Measurements from ENCODE around the gene CEP57L1. TPM values are rescaled to one million over a fixed set of nuclear protein-coding genes. Genes with fewer than 3 reads are reported as not detected.

Gene CEP57L1
- total and polyA plus RNA-seq, 2 donors (not counting 1 experiment from before 2014, with no cell fraction given) = 3.1 to 8.8 TPM

DNA sequence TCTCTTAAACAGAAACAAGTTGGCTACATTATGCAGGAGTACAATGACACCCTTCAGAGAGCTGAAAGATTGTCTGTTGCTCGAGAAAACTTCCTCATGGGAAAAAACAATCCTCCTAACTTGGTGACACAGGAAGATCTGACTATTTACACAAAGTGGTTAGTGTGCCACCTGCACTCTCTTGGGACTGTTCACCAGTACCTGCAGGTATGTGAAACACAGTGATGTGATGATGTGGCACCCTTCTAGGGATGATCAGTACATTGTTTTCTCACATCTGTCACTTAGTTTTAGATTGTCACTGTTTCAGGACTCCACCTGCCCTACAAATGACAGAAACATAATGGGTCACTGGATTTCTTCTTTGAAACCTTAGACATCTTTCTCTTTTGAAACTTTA is 101.8 kb downstream of the CEP57L1 start:
- Histone ChIP-seq H3K9ac (ENCODE audit: low read length) (no peak overlapping the region), H3K4me2 (replicated peaks; ENCODE audit: low read depth, low read length, poor library complexity, severe bottlenecking) (no peak overlapping the region), H3K27me3 (replicated peaks in 1 of 4; ENCODE audit: control extremely low read depth in 1 of 4, control insufficient read depth in 3 of 4, insufficient read depth in 4 of 4, low read length in 3 of 4) (no peaks in the 10 kb centered on the region), H3K36me3 (replicated peaks in 1 of 2; ENCODE audit: control extremely low read depth in 1 of 2, control insufficient read depth in 1 of 2, extremely low read depth in 1 of 2, insufficient read depth in 2 of 2, low read length in 1 of 2) (no peaks in the 10 kb centered on the region), H3K4me1 (ENCODE audit: control insufficient read depth in 2 of 2, insufficient read depth in 2 of 2, low read length in 2 of 2) (no peaks in the 10 kb centered on the region), H3K9me3 (ENCODE audit: control extremely low read depth in 1 of 3, control insufficient read depth in 2 of 3, insufficient read depth in 1 of 3, low read length in 2 of 3) (peaks cover 0 to 2% (median 2%) of the 10 kb centered on the region in 3 donors), H3K79me2 (ENCODE audit: control insufficient read depth, insufficient read depth, low read length) (no peaks in the 10 kb centered on the region), H3K4me3 (ENCODE audit: control extremely low read depth in 1 of 5, extremely low read depth in 1 of 5, insufficient read depth in 1 of 5, low read depth in 2 of 5, low read length in 4 of 5) (no peak overlapping the region), H4K20me1 (ENCODE audit: control insufficient read depth, insufficient read depth, low read length, poor library complexity, severe bottlenecking) (no peaks in the 10 kb centered on the region), H3K27ac (ENCODE audit: low read length in 2 of 2) (no peak overlapping the region), H2AFZ (ENCODE audit: insufficient read depth, low read depth, low read length, poor library complexity, severe bottlenecking) (no peak overlapping the region)
- Mint-ChIP-seq H3K4me1 (no peaks in the 10 kb centered on the region), H3K27ac (no peak overlapping the region), H3K27me3 (no peaks in the 10 kb centered on the region), H3K4me3 (no peak overlapping the region), H3K9me3 (ENCODE audit: insufficient read depth) (peaks cover 3% of the 10 kb centered on the region)
- no peak for ATAC-seq (ENCODE audit: low read depth)
- POLR2A ChIA-PET = no interaction called here
- intact Hi-C loops (cut with micrococcal nuclease) = no loop called here
- no peak for DNase-seq
- CTCF ChIA-PET = no interaction called here
- no CpG with 5 or more reads among the region's 1 CpG for WGBS (ENCODE audit: insufficient coverage)
- TF ChIP-seq EZH2 (IDR thresholded peaks at IDR 0.05; ENCODE audit: borderline replicate concordance, insufficient read depth, low read depth, low read length, poor library complexity, severe bottlenecking) = no peak
- TF ChIP-seq, protein P1, sequence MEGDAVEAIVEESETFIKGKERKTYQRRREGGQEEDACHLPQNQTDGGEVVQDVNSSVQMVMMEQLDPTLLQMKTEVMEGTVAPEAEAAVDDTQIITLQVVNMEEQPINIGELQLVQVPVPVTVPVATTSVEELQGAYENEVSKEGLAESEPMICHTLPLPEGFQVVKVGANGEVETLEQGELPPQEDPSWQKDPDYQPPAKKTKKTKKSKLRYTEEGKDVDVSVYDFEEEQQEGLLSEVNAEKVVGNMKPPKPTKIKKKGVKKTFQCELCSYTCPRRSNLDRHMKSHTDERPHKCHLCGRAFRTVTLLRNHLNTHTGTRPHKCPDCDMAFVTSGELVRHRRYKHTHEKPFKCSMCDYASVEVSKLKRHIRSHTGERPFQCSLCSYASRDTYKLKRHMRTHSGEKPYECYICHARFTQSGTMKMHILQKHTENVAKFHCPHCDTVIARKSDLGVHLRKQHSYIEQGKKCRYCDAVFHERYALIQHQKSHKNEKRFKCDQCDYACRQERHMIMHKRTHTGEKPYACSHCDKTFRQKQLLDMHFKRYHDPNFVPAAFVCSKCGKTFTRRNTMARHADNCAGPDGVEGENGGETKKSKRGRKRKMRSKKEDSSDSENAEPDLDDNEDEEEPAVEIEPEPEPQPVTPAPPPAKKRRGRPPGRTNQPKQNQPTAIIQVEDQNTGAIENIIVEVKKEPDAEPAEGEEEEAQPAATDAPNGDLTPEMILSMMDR (IDR thresholded peaks at IDR 0.05) = no peak

DNA sequence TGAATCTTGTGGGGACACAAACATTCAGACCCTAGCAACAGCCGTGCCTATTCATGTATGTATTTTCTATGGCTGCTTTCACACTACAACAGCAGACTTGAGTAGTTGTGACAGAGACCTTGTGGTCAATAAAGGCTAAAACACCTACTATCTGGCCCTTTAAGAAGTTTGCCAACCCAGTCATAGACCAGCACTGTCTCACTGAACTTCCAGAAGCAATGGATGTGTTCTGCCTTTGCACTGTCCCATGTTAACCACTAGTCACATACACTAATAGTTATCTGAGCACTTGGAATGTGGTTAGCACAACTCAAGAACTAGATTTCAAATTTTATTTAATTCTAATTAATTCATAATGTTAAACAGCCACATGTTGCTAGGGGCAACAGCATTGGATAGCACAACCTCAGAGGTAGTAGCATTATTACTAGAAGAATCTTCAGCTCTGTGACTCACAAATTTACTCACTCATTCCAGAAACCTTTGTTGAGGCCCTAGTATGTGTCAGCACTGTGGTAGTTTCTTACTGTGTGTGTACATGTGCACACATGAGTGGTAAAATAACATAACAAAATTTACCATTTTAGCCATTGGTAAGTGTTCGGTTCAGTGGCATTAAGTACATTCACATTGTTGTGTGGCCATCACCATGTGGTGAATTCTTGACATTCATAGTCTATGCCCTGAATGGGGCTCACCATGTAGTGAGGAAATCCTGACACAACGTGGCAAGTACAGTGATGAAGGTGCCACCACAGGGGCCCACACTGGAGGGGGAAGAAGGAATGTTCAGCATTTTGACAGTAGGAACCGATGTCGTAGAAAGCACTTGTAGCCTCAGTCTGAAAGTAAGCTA is 107.3 kb downstream of the CEP57L1 start:
- Histone ChIP-seq H3K4me1 (ENCODE audit: control insufficient read depth in 2 of 2, insufficient read depth in 2 of 2, low read length in 2 of 2) (no peaks in the 10 kb centered on the region), H3K4me2 (replicated peaks; ENCODE audit: low read depth, low read length, poor library complexity, severe bottlenecking) (no peak overlapping the region), H3K27me3 (replicated peaks in 1 of 4; ENCODE audit: control extremely low read depth in 1 of 4, control insufficient read depth in 3 of 4, insufficient read depth in 4 of 4, low read length in 3 of 4) (no peaks in the 10 kb centered on the region), H2AFZ (ENCODE audit: insufficient read depth, low read depth, low read length, poor library complexity, severe bottlenecking) (no peak overlapping the region), H3K9ac (ENCODE audit: low read length) (no peak overlapping the region), H3K9me3 (ENCODE audit: control extremely low read depth in 1 of 3, control insufficient read depth in 2 of 3, insufficient read depth in 1 of 3, low read length in 2 of 3) (no peaks in the 10 kb centered on the region), H3K36me3 (replicated peaks in 1 of 2; ENCODE audit: control extremely low read depth in 1 of 2, control insufficient read depth in 1 of 2, extremely low read depth in 1 of 2, insufficient read depth in 2 of 2, low read length in 1 of 2) (no peaks in the 10 kb centered on the region), H4K20me1 (ENCODE audit: control insufficient read depth, insufficient read depth, low read length, poor library complexity, severe bottlenecking) (no peaks in the 10 kb centered on the region), H3K27ac (ENCODE audit: low read length in 2 of 2) (no peak overlapping the region), H3K4me3 (ENCODE audit: control extremely low read depth in 1 of 5, extremely low read depth in 1 of 5, insufficient read depth in 1 of 5, low read depth in 2 of 5, low read length in 4 of 5) (no peak overlapping the region), H3K79me2 (ENCODE audit: control insufficient read depth, insufficient read depth, low read length) (no peaks in the 10 kb centered on the region)
- Mint-ChIP-seq H3K27ac (no peak overlapping the region), H3K27me3 (no peaks in the 10 kb centered on the region), H3K9me3 (ENCODE audit: insufficient read depth) (no peaks in the 10 kb centered on the region), H3K4me1 (no peaks in the 10 kb centered on the region), H3K4me3 (no peak overlapping the region)
- ATAC-seq (ENCODE audit: low read depth) (no peak), DNase-seq (no peak)
- 81% methylated on average over 3 of the region's 5 CpGs for WGBS (ENCODE audit: insufficient coverage)
- POLR2A ChIA-PET = no interaction called here
- TF ChIP-seq, protein P1 (IDR thresholded peaks at IDR 0.05) = no peak
- no peak for TF ChIP-seq EZH2 (IDR thresholded peaks at IDR 0.05; ENCODE audit: borderline replicate concordance, insufficient read depth, low read depth, low read length, poor library complexity, severe bottlenecking)
- CTCF ChIA-PET = no interaction called here
- intact Hi-C loops (cut with micrococcal nuclease) = no loop called here

Data from B cell (primary cell).